GM18508 (cell line): ENCODE measurements around the gene TACR2.

Experiments
- ATAC-seq: cut with Tn5 transposase; IDR thresholded peaks from one replicate; pipeline ENCODE4 v1.9.1; 2021; ENCODE audit warnings: moderate number of reproducible peaks; ENCODE audit not compliant: insufficient read depth, unreplicated experiment

TACR2 gene

DNA sequence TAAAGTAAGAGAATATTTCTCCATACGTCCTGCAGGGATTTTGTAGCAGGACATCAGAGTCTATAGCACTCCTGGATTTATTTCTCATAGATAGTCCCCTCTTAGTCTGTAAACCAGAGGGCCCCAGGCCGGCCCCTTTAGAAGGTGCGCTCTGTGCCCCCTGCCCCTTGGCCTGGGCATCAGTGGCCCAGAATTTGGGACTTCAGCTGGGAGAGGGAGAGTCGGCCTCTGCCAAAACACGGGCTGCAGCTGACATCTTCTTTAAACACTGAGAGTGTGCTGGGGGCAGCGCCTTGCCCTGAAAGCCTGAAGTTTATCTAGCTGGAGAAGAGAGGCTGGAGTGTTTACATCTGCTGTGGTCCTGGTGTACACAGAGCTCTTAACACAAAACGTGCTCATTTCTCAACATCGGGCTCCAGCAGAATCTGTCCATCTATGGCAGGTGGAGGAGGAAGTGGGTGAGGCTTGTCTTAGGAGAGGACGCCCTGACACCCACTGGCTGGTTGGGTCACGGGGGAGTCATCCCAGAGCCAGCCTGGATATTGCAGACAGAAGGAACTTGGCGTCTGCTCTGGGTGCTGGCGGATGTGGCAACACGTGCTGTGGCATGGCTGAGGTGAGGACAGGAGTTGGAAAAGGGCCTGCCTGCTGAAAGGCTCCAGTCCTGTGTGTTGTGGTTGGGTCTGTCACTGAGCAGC lies 5.0 kb upstream of the TACR2 start:
- ATAC-seq: no peak

DNA sequence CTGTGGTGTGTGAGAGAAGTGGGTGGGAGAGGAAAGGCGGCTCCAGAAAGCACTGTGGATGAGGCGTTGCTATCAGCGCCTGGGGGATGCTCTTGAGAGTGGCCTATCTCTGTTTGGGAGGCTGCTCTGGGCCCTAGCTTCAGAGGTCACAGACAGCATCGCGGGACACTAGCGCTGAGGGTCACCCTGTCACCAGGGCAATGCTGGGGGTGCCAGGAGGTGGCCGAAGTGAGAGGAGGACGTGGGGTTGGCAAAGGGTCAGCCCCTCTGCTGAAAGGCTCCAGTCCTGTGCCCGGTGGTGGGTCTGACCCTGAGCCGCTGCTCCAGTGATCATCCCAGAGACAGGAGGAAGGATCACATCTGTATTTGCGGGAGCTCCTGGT lies 3.0 kb upstream of the TACR2 start:
- ATAC-seq: no peak

DNA sequence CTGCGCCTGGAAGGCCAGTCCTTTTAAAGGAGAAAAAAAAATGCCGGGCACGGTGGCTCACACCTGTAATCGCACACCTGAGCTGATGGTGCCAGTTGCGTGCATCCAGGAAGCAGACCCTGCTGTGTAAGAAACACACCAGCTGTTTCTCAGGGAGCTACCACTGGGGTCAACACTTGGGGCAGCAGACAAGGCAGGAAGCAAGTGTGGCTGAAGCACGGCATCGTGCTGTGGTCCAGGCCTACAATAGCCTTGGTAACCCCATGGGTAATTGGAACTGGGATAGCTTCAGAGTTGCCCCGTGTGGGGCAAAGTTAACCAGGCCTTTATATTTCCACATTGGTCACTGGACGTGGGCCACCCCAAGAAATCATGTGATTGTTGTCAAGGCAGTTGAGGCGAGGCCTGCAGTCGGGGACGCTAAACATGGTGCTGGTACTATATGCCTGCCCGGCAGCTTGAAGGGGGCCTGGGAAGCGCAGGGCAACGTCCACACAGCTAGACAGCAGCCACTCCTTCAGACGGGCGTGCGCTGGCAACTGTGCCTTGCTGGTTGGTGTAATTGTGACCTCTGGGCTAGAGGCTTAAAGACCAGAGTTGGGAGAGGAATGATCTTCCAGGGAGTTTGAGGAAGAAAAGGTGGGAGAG lies 2.5 kb upstream of the TACR2 start:
- no peak for ATAC-seq

DNA sequence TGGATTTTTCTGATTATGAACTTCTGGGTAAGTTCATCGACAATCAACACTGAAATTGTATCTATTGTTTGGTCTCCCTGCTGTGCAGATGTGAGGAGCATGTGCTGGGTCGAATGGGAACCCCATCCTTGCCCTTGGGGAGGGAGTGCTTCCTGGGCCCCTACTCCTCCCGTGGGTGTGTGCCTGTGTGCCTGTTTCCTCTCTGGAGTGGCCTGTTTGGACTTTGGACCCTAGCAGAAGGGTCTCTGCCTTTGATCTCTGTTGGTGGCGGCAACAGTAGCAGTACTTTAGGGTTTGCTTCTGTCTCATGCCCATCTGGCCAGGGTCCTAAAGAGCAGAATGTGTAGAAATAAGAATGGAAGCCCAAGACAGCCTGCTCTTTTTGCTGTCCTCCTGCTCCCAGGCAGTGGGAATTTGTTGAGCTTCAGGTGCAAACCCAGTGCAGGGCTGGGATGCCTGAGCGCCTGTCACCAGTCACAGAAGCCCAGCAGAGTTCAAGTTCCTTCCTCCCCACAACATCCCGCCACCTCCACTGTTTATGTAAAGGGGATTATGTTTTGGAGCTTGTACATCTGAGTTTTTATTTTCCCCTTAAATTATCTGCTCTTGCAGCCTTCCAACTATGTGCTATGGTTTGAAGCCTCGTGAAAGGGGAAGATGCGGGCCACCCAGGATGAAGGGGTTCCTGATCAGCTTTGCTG lies 1.5 kb upstream of the TACR2 start:
- no peak for ATAC-seq

DNA sequence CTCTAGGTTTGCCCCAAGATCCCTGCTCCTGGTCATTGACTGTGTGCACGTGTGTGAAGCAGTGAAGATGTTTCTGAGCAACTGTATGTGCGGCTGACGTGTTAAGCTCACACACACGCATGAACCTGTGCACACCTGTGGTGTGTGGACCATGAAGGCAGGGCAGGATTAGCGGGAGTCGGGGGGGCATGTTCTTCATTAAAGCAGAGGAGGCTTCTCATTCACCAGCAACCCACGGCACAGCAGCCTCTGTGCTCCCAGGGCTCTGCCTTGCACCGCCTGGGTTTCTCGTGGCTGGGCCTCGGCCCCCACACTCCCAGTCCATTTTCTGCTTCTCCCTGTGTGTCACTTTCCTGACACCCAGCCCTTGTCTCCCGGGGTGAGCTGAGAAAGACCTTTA lies 824 bp upstream of the TACR2 start:
- no peak for ATAC-seq

DNA sequence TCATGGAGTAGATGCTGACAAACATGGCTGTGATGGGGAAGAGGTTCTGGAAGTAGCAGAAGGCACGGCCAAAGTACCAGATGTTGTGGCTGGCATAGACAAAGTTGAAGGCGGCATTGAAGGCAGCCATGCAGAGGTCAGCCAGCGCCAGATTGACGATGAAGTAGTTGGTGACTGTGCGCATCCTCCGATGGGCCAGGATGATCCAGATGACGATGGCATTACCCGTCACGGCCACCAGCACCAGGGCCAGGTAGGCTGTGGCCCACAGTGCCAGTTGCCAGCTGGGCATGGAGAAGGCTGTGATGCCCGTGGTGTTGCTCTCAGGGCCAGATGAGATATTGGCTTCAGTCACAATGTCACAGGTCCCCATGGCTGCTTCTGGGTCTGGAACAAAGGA lies 767 bp downstream of the TACR2 start:
- no peak for ATAC-seq

DNA sequence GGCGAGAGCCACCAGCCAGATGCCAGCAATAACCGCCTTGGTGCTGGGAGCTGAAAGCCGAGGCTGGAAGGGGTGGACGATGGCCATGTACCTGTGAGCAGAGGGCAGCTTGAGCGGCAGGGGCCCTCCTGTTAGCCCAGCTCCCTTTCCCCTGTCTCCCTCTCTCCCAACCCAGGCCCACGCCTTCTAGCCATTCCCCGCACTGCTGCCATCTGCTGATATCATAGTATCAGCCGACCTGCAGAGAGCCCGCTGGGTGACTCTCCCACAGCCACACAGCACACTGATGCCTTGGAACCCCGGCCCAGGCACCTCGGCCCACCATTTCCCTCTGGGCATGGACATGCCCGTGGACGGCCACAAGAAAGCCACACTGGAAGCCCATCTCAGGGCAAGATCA lies 1.7 kb downstream of the TACR2 start:
- no peak for ATAC-seq

DNA sequence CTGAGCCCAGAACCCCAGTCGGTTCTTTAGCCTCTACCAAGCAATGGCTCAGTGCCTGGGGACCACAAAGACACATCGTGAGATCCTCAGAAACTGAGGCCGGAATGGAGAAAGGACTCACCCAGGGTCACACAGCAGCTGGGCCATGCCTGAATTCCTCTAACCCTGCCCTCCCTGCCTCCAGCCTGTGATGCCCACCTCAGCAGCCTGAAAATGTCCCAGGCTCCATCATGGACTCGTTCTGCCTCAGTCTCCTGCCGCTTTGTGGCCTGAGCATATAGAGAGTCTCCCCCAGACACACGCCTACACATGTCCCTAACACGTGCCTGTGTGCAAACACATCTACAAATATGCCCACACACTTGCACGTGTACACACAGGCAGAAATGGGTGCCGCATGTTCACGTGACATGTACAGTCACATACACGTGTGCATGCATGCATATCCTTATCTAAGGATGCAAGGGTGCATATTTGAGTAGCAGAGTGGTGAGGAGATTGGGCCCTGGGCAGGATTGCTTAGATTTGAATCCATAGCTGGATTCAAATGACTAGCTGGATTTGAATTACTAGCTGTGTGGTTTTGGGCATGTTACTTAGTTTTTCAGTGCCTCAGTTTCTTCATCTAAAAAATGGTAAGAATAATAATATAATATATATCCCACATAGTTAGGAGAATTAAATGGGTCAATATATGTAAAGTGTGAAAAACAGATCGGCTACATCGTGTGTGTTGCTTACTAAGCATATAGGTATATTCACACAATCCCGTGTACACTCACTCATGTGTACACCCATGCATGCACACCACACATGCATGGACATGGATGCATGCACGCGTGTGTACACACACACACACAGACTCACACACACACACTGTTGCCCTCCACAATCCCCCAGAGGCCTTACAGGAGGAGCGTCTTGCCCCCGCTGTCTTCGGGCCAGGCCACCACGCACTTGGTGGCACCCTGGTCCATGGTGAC lies 2.4 kb downstream of the TACR2 start:
- ATAC-seq: no peak

DNA sequence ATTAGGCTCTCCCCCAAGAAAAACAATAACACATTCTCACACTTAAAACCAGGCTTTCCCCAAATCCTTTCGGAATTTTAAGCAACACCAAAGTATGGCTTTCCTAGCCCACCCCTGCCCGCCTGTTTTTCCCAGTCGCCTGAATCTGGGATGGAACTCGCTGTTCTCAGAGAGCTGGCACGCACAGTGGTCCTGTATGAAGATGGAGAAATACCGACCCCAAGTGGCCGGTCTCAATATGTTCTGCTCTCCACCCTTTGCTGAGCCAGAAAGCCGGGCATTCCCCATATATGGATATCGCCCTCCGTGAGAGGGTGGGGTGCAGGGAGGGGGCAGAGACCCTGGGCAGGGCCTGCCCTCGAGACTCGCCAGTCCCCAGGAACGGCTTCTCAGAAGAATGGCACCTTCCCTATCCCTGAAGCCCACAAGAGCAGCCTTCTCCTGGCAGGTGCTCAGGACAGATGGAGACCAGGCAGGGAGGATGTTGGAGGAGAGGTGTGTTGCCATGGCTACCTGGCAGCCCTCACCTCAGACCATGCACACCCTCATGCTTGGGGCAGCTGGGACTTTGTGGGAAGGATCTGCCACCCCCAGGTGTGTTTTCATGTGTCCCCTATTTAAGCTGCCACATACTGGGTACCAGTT lies 3.4 kb downstream of the TACR2 start:
- ATAC-seq: no peak

DNA sequence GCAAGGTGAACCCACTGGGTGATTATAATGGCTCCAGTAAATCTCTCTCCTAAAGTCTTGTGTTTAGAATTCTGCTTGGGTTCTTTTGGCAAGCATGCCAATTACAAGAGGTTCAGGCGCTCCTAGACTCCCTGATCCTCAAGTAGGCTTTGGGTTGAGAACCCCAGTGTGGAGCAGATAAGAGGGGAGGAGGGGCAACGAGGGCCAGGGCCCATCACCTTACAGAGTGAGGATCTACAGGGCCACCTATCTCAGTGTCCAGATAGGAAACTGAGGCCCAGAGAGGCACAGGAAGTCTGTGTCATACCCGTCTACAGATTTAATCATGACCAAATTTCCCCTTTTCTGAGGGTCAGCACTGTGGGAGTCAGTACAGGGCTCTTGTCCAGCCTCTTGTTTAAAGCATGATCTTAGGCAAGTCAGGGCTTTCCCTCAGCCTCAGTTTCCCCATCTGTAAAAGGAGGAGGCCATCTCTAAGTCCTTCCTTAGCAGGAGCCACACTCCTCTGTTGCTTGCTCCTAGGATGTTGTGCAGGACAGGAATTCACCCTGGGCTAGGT lies 4.4 kb downstream of the TACR2 start:
- ATAC-seq: no peak

DNA sequence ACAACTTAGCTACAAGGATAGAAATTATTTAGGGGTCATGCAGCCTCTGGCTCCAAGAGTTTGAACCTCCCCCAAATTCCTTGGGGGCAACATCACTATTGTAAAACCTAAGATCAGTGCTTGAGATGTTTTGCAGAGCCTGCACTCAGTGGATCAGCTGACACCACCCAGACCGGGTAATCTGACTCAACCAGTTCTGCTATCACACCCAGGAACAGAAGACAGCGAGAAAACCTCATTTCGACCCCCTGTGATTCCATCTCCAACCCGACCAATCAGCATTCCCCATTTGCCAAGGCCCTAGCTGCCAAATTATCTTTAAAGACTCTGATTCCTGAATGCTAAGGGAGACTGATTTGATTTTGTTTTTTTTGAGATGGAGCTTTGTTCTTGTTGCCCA lies 5.2 kb downstream of the TACR2 start:
- ATAC-seq: no peak

DNA sequence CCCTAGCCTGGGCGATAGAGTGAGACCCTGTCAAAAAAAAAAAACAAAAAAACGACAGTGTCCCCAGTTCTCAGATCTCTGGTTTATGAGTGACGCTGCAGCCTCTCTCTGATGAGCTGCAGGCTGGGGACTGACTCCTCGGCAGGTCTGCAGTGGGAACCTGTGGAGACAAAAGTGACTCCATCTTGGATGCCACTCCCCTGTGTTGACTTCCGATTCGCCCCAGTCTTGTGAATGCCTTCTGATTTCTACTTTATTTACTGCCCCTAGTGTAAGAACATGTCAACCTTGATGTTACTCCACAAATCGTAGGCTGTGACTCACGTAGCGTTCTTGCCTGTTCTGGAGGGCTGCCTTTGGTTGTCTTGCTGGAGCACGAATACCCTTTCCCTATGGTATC lies 6.2 kb downstream of the TACR2 start:
- no peak for ATAC-seq

DNA sequence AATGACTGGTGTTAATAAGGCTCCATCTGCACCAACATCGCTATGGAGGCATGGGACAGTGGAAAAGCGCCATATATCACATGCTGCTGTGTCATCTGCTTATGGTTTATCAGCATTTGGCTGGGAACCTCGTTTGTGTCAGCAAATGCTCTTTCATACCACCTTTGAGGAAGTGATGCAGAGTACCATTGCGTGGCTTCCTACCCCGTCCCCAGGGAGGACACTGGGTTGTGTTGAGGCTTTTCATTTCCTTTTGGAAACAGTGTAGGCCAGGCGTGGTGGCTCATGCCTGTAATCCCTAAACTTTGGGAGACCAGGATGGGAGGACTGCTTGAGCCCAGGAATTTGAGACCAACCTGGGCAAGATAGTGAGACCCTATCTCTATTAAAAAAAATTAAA lies 6.8 kb downstream of the TACR2 start:
- no peak for ATAC-seq

DNA sequence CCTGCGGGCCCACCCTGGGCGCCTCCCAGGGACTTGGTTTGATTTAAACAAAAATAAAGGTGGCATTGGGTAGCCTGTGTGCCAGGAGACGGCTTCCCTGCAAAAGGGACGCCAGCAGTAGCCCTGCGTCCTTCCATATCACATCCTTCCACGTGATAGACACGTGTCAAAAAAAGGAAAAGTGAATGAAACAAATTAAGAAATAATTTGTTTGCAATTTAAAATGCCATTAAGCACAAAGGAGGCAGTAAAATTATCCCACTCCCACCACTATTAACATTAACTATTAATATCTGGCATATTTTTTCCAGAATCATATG lies 7.6 kb downstream of the TACR2 start:
- ATAC-seq: no peak

DNA sequence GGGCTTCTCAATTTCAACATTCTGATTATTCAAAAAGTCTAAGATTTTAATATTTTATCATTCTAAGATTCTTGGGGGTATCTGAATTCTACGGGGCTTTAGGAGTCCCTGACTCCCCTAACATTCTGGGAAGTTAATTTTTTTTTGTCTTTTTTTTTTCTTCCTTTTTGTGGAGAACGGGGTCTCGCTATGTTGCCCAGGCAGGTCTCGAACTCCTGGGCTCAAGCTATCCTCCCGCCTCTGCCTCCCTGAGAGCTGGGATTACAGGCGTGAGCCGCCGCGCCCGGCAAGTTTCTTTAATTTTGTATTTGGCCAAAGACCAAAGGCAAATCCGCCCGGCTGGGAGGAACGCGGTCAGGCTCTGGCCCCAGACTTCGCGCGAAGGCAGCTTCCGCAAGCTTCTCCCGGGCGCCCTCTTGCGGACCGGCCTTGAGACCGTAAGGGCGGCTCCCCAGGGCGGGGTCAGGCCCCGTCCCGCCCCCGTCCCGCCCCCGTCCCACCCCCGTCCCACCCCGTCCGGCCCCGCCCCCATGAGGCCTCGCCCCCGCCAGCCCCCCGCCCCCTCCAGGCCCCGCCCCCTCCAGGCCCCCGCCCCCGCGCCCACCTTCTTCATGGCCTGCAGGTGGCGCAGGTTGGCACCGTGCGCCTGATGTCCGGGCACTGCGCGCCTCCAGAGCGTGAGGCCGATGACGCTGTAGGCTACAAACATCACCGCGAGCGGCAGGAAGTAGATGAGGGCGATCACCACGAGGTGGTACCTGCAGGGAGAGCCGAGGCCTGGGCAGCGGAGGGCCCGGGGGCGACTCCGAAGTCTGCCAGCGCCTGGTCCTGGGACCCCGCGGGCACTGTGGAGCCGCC lies 8.2 kb downstream of the TACR2 start:
- peak; percentile 65 for ATAC-seq

DNA sequence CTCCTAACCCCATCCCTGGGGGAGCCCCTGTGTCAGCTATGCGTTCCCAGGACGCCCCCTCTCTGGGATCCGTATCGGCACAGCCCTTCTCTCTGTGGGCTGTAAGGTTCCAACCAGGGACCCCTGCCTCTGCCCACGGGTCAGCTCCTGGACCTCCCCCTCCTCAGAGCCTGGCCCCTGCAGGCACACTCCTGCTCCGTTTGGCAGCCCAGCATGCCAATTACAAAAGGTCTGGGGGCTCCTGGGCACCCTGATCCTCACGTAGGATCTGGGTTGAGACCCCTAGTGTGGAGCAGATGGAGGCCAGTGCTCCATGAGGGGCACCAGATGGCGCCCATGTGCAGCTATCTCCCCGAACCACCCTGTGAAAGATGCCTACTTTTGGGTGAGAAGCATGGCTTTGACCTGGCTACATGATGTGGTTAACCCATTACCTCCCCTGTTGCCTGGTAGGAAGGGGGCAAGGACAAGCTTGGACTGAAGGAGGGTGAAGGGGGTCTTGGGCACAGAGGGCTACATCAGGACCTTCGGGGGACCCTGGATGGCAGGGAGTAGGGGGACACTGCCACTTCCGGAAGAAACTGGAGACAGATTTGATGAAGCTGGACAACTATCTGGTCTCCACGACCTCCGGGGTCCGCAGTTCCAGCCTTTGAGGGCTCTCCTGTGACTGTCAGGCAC lies 9.0 kb downstream of the TACR2 start:
- ATAC-seq: no peak

DNA sequence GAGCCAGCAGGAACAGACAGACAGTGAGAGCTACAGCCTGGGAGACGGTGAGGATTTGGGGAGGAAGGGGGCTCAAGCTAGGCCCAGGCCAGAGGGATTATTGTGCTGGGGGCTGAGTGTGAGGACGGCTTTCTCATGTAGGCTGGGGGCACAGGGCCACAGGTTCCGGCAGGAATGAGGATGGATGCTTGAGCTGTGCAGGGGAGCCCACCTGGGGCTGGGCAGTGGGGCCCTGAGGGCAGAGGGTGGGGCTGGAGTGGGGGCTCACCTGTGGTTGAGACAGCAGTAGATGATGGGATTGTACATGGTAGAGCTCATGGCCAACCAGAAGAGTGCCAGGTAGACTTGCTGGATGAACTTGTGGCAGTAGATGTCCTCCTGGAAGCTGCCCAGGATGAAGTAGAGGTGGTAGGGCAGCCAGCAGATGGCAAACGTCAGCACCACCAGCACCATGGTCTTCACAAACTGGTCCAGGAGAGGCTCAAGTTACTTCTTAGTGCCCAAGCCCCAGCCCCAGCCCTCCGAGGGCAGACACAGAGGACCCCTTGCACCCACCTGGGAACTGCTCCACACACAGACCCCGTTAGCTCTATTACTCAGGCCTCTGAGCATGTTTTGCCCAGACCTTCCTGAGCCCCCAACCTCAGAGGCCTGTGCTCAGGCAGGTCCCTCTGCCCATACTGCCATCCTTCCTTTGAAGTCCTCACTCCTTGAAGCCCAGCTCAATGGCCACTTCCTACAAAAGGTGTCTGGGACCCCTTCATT lies 9.7 kb downstream of the TACR2 start:
- ATAC-seq: no peak

DNA sequence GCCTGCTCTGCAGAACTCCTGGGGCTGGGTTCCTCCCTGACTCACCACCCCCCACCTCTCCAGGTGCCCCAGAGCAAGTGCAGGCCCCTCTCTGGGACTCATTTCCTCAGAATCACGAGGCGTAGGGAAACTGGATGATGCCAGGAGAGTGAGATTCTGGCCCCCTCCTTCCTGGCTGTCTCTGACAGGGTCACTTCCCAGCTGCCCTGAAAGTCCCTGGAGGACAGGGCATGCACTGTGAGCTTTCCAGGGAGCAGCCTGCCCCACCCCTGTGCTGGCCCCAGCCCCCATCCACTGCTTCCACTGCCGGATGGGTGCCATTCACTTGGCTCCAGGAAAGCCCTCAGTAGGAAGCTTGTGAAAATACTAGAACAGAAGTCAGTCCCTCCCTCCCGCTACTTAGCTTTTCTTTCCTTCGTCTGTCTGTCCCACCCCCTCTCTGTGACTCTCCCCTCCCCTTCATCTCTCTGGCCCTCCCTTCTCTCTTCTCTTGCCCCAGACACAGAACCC lies 10.4 kb downstream of the TACR2 start:
- no peak for ATAC-seq
